Medulla oblongata (tissue), 1 donor: ENCODE data around the gene ZBTB4.

ENCODE experiments used
- DNase-seq: peaks from one replicate; pipeline ENCODE4 v3.0.0-alpha.2; 2015; ENCODE audit errors: extremely low spot score

Gene ZBTB4

DNA sequence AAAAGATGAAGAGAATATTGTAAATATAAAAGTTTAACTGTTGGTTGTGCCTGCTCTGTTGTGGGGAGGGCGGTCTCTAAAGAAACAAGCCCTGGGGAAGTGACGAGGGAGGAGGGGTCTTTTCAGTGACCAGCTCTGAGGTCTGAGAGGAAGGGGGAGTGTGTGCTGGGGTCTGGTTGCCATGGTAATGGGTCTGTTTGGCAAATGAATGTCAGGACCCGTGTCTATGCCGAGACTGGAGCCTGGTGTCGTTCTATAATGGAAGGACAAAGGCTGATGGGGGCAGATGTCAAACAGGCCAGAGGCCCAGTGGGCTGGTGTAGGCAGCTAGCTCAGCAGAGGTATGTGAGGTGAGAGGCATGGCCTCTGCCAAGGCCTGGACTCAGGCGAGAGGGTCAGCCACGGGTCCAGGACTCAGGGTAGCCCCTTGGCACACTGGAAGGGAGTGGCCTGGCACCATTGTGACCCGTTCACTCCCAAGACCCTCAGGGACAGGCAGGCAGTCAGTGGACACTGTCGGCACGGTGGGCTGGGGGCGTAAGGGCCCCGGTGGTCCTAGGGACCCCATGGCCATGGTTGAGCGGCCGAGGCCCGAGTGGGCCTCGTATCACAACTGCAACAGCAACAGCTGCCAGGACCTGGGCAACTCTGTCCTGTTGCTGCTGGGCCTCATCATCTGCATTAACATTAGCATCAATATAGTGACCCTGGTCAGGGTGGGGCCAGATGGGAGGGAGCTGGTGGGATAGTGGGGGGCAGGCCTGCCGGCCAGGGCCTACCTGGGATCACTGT lies 59.4 kb downstream of the ZBTB4 start, which contains the start of gene SPEM1:
SPEM1 (plus strand) TSS at position 506 of the 792 bp plus-strand sequence; CDS start at position 567, 61 bp downstream.
- no peak for DNase-seq

DNA sequence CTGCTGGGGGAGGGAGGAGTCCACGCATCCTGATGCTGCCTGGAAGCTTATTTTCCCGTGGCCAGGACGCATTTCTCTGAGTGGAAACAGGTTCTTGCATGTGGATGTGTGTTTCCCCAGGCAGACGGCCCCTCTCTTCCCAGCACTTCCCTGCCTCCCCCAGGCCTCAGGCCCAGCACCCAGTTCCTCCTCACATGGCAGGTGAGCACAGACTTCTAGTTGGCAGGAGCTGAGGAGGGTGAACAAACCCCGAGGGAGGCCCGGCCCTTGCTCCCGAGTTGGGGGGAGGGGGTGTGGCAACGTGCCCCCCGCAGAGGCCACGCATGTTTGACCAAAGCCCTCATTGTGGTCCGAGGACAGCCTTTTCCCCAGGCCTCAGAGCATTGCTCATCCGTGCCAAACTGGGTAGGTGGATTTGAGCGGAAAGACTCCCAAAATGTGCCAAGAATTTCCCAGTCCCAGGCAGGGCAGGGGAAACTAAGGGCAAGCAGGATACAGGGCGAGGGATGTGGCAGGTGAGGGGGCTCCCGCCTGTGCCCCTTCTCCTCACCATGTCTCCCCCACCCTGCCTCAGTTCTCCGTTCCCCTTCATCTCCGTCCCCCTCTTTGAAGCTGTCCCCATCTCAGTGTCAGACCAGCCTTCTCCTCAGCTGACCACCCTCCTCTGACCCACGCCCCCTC lies 60.8 kb downstream of the ZBTB4 start:
- DNase-seq, result no peak

DNA sequence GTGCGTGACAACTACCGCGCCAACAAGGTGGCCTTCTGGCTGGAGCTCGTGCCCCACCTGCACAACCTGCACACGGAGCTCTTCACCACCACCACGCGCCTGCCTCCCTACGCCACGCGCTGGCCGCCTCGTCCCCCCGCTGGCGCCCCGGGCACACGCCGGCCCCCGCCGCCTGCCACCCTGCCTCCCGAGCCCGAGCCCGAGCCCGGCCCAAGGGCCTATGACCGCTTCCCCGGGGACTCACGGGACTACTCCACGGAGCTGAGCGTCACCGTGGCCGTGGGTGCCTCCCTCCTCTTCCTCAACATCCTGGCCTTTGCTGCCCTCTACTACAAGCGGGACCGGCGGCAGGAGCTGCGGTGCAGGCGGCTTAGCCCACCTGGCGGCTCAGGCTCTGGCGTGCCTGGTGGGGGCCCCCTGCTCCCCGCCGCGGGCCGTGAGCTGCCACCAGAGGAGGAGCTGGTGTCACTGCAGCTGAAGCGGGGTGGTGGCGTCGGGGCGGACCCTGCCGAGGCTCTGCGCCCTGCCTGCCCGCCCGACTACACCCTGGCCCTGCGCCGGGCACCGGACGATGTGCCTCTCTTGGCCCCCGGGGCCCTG lies 62.3 kb downstream of the ZBTB4 start:
- no peak for DNase-seq

DNA sequence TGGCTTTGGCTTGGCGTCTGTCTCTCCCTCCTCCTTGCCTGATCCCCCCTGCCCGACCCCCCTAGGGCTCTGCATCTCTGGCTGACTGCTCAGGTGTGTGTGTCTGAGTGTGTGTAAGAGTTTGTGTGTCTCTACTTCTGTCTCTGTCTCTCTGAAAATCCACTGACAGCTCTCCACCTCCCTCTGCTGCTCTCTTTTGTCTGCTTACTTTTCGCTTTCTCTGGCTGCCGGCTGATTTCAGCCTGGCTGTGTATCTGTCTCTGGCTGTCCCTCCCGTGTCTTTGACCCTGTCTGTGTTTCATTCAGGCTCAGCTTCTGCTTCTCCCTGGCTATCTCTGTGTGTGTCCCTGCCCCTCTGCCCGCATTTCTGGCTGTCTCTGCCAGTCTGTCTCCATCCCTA lies 63.1 kb downstream of the ZBTB4 start:
- DNase-seq, result no peak

- no peak for DNase-seq
Measured at GRCh38 chr17:7415784-7416183, 63.6 kb downstream of the ZBTB4 start.

DNA sequence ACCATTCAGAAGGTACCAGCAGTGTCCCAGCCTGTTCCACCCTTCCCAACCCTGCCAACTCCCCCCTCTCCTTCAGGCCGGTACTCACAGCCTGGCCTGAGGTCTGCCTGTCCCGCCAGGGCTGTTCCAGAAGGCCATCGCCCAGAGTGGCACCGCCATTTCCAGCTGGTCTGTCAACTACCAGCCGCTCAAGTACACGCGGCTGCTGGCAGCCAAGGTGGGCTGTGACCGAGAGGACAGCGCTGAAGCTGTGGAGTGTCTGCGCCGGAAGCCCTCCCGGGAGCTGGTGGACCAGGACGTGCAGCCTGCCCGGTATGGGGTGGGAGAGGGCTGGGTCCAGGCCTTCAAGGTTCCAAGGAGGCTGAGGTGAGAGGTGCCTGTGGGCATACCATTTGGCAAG lies 64.6 kb downstream of the ZBTB4 start:
- DNase-seq, result no peak

GRCh38 chr17:7413346-7413985 lies 66.0 kb downstream of the ZBTB4 start:
- DNase-seq, result no peak

GRCh38 chr17:7411427-7411750 lies 68.0 kb downstream of the ZBTB4 start:
- no peak for DNase-seq

- no peak for DNase-seq
Measured at GRCh38 chr17:7410634-7411426, 68.6 kb downstream of the ZBTB4 start.

- DNase-seq, result no peak
Measured at GRCh38 chr17:7409716-7410115, 69.7 kb downstream of the ZBTB4 start.
